ENCODE data around the gene PARD3.
"Not testable (repeated sequence)": the region's sequence is repeated elsewhere in the genome, so short reads cannot be mapped to it uniquely, and the experiment has no call there.

The PARD3 gene

GRCh38 chr10:34465678-34466077 is 349.4 kb downstream of the PARD3 start:
- Histone ChIP-seq H3K4me1 (ENCODE audit: control insufficient read depth, insufficient read depth, low read length, poor library complexity, severe bottlenecking) (no peaks in the 10 kb centered on the region), H3K9me3 (ENCODE audit: control insufficient read depth, low read length) (no peaks in the 10 kb centered on the region), H3K4me3 (ENCODE audit: insufficient read depth, low read depth, low read length, poor library complexity, severe bottlenecking) (no peak overlapping the region), H3K27ac (ENCODE audit: insufficient read depth, low read length, poor library complexity, severe bottlenecking) (no peak overlapping the region), H3K27me3 (replicated peaks; ENCODE audit: control insufficient read depth, insufficient read depth, low read length, poor library complexity, severe bottlenecking) (no peaks in the 10 kb centered on the region), H3K36me3 (ENCODE audit: control insufficient read depth, insufficient read depth, low read length) (no peaks in the 10 kb centered on the region)
- no peak for DNase-seq

GRCh38 chr10:34464591-34464990 is 350.5 kb downstream of the PARD3 start:
- no peaks in the 10 kb centered on the region for H3K4me1 ChIP-seq (ENCODE audit: control insufficient read depth, insufficient read depth, low read length, poor library complexity, severe bottlenecking)
- no peak overlapping the region for H3K4me3 ChIP-seq (ENCODE audit: insufficient read depth, low read depth, low read length, poor library complexity, severe bottlenecking)
- H3K27ac ChIP-seq (ENCODE audit: insufficient read depth, low read length, poor library complexity, severe bottlenecking) = no peak overlapping the region
- no peaks in the 10 kb centered on the region for H3K9me3 ChIP-seq (ENCODE audit: control insufficient read depth, low read length)
- H3K27me3 ChIP-seq (replicated peaks; ENCODE audit: control insufficient read depth, insufficient read depth, low read length, poor library complexity, severe bottlenecking) = no peaks in the 10 kb centered on the region
- no peaks in the 10 kb centered on the region for H3K36me3 ChIP-seq (ENCODE audit: control insufficient read depth, insufficient read depth, low read length)
- DNase-seq = no peak

GRCh38 chr10:34464000-34464399 is 351.1 kb downstream of the PARD3 start:
- no peak overlapping the region for H3K4me3 ChIP-seq (ENCODE audit: insufficient read depth, low read depth, low read length, poor library complexity, severe bottlenecking)
- no peak overlapping the region for H3K27ac ChIP-seq (ENCODE audit: insufficient read depth, low read length, poor library complexity, severe bottlenecking)
- no peak for DNase-seq
- no peaks in the 10 kb centered on the region for H3K36me3 ChIP-seq (ENCODE audit: control insufficient read depth, insufficient read depth, low read length)
- no peaks in the 10 kb centered on the region for H3K4me1 ChIP-seq (ENCODE audit: control insufficient read depth, insufficient read depth, low read length, poor library complexity, severe bottlenecking)
- H3K9me3 ChIP-seq (ENCODE audit: control insufficient read depth, low read length) = no peaks in the 10 kb centered on the region
- H3K27me3 ChIP-seq (replicated peaks; ENCODE audit: control insufficient read depth, insufficient read depth, low read length, poor library complexity, severe bottlenecking) = no peaks in the 10 kb centered on the region

- no peak for DNase-seq
- H3K4me3 ChIP-seq (ENCODE audit: insufficient read depth, low read depth, low read length, poor library complexity, severe bottlenecking) = no peak overlapping the region
- no peak overlapping the region for H3K27ac ChIP-seq (ENCODE audit: insufficient read depth, low read length, poor library complexity, severe bottlenecking)
- no peaks in the 10 kb centered on the region for H3K4me1 ChIP-seq (ENCODE audit: control insufficient read depth, insufficient read depth, low read length, poor library complexity, severe bottlenecking)
- no peaks in the 10 kb centered on the region for H3K36me3 ChIP-seq (ENCODE audit: control insufficient read depth, insufficient read depth, low read length)
- no peaks in the 10 kb centered on the region for H3K27me3 ChIP-seq (replicated peaks; ENCODE audit: control insufficient read depth, insufficient read depth, low read length, poor library complexity, severe bottlenecking)
- H3K9me3 ChIP-seq (ENCODE audit: control insufficient read depth, low read length) = no peaks in the 10 kb centered on the region
These were observed 352.1 kb downstream of the PARD3 start for GRCh38 chr10:34462993-34463392.

GRCh38 chr10:34462056-34462455 is 353.0 kb downstream of the PARD3 start:
- no peaks in the 10 kb centered on the region for H3K27me3 ChIP-seq (replicated peaks; ENCODE audit: control insufficient read depth, insufficient read depth, low read length, poor library complexity, severe bottlenecking)
- DNase-seq = no peak
- no peaks in the 10 kb centered on the region for H3K9me3 ChIP-seq (ENCODE audit: control insufficient read depth, low read length)

GRCh38 chr10:34454590-34455261 is 360.4 kb downstream of the PARD3 start:
- no peaks in the 10 kb centered on the region for H3K4me1 ChIP-seq (ENCODE audit: control insufficient read depth, insufficient read depth, low read length, poor library complexity, severe bottlenecking)
- no peak for DNase-seq
- H3K36me3 ChIP-seq (ENCODE audit: control insufficient read depth, insufficient read depth, low read length) = no peaks in the 10 kb centered on the region
- H3K9me3 ChIP-seq (ENCODE audit: control insufficient read depth, low read length) = no peaks in the 10 kb centered on the region
- H3K27me3 ChIP-seq (replicated peaks; ENCODE audit: control insufficient read depth, insufficient read depth, low read length, poor library complexity, severe bottlenecking) = no peaks in the 10 kb centered on the region
- H3K27ac ChIP-seq (ENCODE audit: insufficient read depth, low read length, poor library complexity, severe bottlenecking) = no peak overlapping the region
- H3K4me3 ChIP-seq (ENCODE audit: insufficient read depth, low read depth, low read length, poor library complexity, severe bottlenecking) = no peak overlapping the region

More at GRCh38 chr10:34462056-34462455, 353.0 kb downstream of the PARD3 start:
- no peak overlapping the region for H3K27ac ChIP-seq (ENCODE audit: insufficient read depth, low read length, poor library complexity, severe bottlenecking)
- no peaks in the 10 kb centered on the region for H3K4me1 ChIP-seq (ENCODE audit: control insufficient read depth, insufficient read depth, low read length, poor library complexity, severe bottlenecking)
- H3K4me3 ChIP-seq (ENCODE audit: insufficient read depth, low read depth, low read length, poor library complexity, severe bottlenecking) = no peak overlapping the region
- no peaks in the 10 kb centered on the region for H3K36me3 ChIP-seq (ENCODE audit: control insufficient read depth, insufficient read depth, low read length)

- Histone ChIP-seq H3K4me3 (ENCODE audit: insufficient read depth, low read depth, low read length, poor library complexity, severe bottlenecking) (no peak overlapping the region), H3K9me3 (ENCODE audit: control insufficient read depth, low read length) (no peaks in the 10 kb centered on the region), H3K4me1 (ENCODE audit: control insufficient read depth, insufficient read depth, low read length, poor library complexity, severe bottlenecking) (no peaks in the 10 kb centered on the region), H3K36me3 (ENCODE audit: control insufficient read depth, insufficient read depth, low read length) (no peaks in the 10 kb centered on the region), H3K27ac (ENCODE audit: insufficient read depth, low read length, poor library complexity, severe bottlenecking) (no peak overlapping the region), H3K27me3 (replicated peaks; ENCODE audit: control insufficient read depth, insufficient read depth, low read length, poor library complexity, severe bottlenecking) (no peaks in the 10 kb centered on the region)
- no peak for DNase-seq
These were observed 365.3 kb downstream of the PARD3 start for GRCh38 chr10:34449836-34450235.

- Histone ChIP-seq H3K27me3 (replicated peaks; ENCODE audit: control insufficient read depth, insufficient read depth, low read length, poor library complexity, severe bottlenecking) (no peaks in the 10 kb centered on the region), H3K27ac (ENCODE audit: insufficient read depth, low read length, poor library complexity, severe bottlenecking) (no peak overlapping the region), H3K36me3 (ENCODE audit: control insufficient read depth, insufficient read depth, low read length) (no peaks in the 10 kb centered on the region), H3K4me1 (ENCODE audit: control insufficient read depth, insufficient read depth, low read length, poor library complexity, severe bottlenecking) (no peaks in the 10 kb centered on the region), H3K4me3 (ENCODE audit: insufficient read depth, low read depth, low read length, poor library complexity, severe bottlenecking) (no peak overlapping the region), H3K9me3 (ENCODE audit: control insufficient read depth, low read length) (no peaks in the 10 kb centered on the region)
- no peak for DNase-seq
These were observed 369.0 kb downstream of the PARD3 start for GRCh38 chr10:34446049-34446448.

- Histone ChIP-seq H3K27me3 (replicated peaks; ENCODE audit: control insufficient read depth, insufficient read depth, low read length, poor library complexity, severe bottlenecking) (no peaks in the 10 kb centered on the region), H3K4me3 (ENCODE audit: insufficient read depth, low read depth, low read length, poor library complexity, severe bottlenecking) (no peak overlapping the region), H3K27ac (ENCODE audit: insufficient read depth, low read length, poor library complexity, severe bottlenecking) (no peak overlapping the region), H3K9me3 (ENCODE audit: control insufficient read depth, low read length) (no peaks in the 10 kb centered on the region), H3K4me1 (ENCODE audit: control insufficient read depth, insufficient read depth, low read length, poor library complexity, severe bottlenecking) (no peaks in the 10 kb centered on the region), H3K36me3 (ENCODE audit: control insufficient read depth, insufficient read depth, low read length) (no peaks in the 10 kb centered on the region)
- no peak for DNase-seq
These were observed 370.6 kb downstream of the PARD3 start for GRCh38 chr10:34444223-34445183.

GRCh38 chr10:34439386-34439785 is 375.7 kb downstream of the PARD3 start:
- DNase-seq; H3K4me1 ChIP-seq (ENCODE audit: control insufficient read depth, insufficient read depth, low read length, poor library complexity, severe bottlenecking); H3K27ac ChIP-seq (ENCODE audit: insufficient read depth, low read length, poor library complexity, severe bottlenecking); H3K36me3 ChIP-seq (ENCODE audit: control insufficient read depth, insufficient read depth, low read length); H3K4me3 ChIP-seq (ENCODE audit: insufficient read depth, low read depth, low read length, poor library complexity, severe bottlenecking); H3K9me3 ChIP-seq (ENCODE audit: control insufficient read depth, low read length); H3K27me3 ChIP-seq (replicated peaks; ENCODE audit: control insufficient read depth, insufficient read depth, low read length, poor library complexity, severe bottlenecking): not testable (repeated sequence)
